ENCODE data around the gene GTF3C1.

GTF3C1 gene

DNA sequence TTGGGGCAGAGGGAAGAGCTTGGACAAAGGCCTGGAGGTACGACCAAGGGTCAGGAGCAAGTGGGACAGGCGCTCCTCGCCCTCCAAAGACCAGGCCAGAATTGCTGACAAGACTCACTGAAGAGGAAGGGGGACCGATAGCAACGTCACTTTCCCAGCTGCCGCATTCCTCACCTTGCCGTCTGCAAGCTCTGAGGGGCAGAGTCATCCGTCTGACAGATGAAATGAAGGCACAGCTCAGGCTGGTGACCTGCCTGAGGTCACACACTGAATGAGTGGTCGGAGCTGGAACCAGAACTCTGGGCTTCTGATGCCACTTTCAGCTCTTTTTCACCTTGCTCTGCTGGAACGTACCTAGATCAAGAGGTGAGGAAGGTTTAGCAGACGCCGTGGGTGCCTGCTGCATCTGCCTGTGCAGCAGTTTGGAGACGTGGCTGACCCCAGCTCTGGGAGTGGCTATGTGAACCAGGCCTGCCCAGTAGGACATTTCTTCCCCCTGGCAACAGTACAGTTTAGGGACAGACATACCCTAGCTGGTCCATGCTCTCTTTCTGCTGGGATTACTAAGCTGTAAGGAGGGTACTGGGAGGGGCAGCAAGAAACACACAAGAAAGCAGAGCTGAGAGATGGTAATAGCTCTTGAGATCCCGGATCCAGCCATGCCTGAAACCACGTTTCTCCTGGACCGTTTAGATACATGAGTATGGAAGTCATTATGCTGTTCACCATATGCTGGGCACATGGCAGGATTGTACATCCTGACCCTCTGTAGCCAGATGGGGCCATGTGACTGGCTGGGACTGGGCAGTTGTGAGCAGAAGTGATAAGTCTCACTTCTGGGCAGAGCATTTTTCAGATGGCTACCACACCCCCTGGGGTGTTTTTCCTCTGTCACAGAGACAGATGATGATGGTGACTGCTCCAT lies 96.9 kb downstream of the GTF3C1 start:
- no peak overlapping the region for H3K4me3 ChIP-seq (ENCODE audit: low read depth, low read length)
- TF ChIP-seq, protein P1, sequence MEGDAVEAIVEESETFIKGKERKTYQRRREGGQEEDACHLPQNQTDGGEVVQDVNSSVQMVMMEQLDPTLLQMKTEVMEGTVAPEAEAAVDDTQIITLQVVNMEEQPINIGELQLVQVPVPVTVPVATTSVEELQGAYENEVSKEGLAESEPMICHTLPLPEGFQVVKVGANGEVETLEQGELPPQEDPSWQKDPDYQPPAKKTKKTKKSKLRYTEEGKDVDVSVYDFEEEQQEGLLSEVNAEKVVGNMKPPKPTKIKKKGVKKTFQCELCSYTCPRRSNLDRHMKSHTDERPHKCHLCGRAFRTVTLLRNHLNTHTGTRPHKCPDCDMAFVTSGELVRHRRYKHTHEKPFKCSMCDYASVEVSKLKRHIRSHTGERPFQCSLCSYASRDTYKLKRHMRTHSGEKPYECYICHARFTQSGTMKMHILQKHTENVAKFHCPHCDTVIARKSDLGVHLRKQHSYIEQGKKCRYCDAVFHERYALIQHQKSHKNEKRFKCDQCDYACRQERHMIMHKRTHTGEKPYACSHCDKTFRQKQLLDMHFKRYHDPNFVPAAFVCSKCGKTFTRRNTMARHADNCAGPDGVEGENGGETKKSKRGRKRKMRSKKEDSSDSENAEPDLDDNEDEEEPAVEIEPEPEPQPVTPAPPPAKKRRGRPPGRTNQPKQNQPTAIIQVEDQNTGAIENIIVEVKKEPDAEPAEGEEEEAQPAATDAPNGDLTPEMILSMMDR (IDR thresholded peaks at IDR 0.05; ENCODE audit: low read depth, low read length), result no peak
- in situ Hi-C loops (cut with HindIII; ENCODE audit: low sequenced_read_pairs), result no loop called here
- no peak for DNase-seq (ENCODE audit: low read depth, low spot score)

DNA sequence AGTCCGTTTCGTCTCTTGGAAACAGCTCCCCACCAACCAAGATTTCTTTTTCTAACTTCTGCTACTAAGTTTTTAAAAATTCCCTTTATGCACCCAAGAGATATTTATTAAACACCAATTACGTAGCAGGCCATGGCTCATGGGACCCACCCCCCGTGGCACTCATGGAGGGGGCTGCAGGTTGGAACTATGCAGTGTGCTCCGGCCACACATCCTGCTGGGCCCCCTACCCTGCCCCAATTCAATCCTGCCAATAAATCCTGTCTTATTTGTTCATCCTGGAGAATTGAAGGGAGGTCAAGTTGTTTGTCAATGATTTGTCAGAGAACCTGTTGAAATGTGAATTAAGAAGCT lies 99.5 kb downstream of the GTF3C1 start:
- no peak overlapping the region for H3K4me3 ChIP-seq (ENCODE audit: low read depth, low read length)
- DNase-seq (ENCODE audit: low read depth, low spot score), result no peak
- in situ Hi-C loops (cut with HindIII; ENCODE audit: low sequenced_read_pairs), result no loop called here
- TF ChIP-seq, protein P1 (IDR thresholded peaks at IDR 0.05; ENCODE audit: low read depth, low read length), result no peak

DNA sequence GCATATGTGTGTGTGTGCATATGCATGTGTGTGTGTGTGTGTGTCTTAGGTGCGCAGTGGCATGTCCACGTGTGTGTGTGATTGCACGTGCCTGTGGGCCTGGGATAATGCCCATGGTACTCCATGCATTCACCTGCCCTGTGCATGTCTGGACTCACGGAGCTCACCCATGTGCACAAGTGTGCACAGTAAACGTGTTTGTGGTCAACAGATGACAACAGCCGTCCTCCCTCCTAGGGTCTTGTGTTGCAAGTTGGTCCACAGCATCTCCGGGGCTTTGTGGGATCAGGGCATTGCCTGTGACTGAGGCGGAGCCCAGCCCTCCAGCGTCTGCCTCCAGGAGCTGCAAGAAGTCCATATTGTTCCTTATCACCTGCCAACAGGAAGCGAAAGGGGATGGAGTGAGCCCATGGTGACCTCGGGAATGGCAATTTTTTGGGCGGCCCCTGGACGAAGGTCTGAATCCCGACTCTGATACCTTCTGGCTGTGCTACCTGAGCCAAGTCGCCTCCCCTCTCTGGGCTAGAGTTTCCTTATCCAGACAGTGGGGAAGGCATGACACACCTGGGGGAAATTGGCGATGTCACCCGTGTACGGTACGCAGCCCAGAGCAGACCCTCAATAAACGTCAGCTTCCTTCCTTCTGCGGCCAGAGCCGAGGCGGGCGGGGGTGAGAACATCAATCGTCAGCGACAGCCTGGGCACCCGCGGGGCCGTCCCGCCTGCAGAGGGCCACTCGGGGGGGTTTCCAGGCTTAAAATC lies 100.1 kb downstream of the GTF3C1 start:
- no peak for DNase-seq (ENCODE audit: low read depth, low spot score)
- TF ChIP-seq, protein P1 (IDR thresholded peaks at IDR 0.05; ENCODE audit: low read depth, low read length), result no peak
- H3K4me3 ChIP-seq (ENCODE audit: low read depth, low read length), result no peak overlapping the region
- in situ Hi-C loops (cut with HindIII; ENCODE audit: low sequenced_read_pairs), result no loop called here

DNA sequence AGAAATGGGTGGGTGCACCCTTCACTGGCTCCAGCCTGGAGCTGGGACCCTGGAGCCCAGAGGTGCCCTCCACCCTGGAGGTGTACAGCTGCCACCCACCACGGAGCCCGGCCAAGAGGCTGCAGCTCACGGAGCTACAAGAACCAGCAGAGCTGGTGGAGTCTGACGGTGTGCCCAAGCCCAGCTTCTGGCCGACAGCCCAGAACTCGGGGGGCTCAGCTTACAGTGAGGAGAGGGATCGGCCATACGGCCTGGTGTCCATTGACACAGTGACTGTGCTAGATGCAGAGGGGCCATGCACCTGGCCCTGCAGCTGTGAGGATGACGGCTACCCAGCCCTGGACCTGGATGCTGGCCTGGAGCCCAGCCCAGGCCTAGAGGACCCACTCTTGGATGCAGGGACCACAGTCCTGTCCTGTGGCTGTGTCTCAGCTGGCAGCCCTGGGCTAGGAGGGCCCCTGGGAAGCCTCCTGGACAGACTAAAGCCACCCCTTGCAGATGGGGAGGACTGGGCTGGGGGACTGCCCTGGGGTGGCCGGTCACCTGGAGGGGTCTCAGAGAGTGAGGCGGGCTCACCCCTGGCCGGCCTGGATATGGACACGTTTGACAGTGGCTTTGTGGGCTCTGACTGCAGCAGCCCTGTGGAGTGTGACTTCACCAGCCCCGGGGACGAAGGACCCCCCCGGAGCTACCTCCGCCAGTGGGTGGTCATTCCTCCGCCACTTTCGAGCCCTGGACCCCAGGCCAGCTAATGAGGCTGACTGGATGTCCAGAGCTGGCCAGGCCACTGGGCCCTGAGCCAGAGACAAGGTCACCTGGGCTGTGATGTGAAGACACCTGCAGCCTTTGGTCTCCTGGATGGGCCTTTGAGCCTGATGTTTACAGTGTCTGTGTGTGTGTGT lies 100.9 kb downstream of the GTF3C1 start:
- TF ChIP-seq, protein P1 (IDR thresholded peaks at IDR 0.05; ENCODE audit: low read depth, low read length), result no peak
- no peak overlapping the region for H3K4me3 ChIP-seq (ENCODE audit: low read depth, low read length)
- no peak for DNase-seq (ENCODE audit: low read depth, low spot score)
- in situ Hi-C loops (cut with HindIII; ENCODE audit: low sequenced_read_pairs), result no loop called here

DNA sequence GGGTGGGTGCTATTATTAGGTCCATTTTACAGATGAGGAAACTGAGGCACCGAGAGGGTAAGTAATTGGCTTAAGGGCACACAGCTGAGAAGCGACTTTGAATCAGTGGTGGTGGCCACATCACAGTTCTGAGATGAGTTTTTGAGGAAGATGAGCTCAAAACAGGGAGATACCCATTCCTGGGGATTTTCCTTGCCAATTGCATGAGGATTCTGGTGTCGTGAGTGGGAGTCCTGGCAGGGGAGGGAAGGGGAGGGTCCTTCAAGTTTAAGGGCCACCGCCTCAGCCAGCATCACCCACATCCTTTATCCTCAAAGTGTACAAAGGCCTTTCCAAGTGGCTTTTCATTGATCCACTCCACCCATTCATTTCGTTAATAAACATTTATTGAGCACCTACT lies 102.4 kb downstream of the GTF3C1 start:
- in situ Hi-C loops (cut with HindIII; ENCODE audit: low sequenced_read_pairs), result no loop called here
- no peak overlapping the region for H3K4me3 ChIP-seq (ENCODE audit: low read depth, low read length)
- TF ChIP-seq, protein P1 (IDR thresholded peaks at IDR 0.05; ENCODE audit: low read depth, low read length), result no peak
- DNase-seq (ENCODE audit: low read depth, low spot score), result no peak

DNA sequence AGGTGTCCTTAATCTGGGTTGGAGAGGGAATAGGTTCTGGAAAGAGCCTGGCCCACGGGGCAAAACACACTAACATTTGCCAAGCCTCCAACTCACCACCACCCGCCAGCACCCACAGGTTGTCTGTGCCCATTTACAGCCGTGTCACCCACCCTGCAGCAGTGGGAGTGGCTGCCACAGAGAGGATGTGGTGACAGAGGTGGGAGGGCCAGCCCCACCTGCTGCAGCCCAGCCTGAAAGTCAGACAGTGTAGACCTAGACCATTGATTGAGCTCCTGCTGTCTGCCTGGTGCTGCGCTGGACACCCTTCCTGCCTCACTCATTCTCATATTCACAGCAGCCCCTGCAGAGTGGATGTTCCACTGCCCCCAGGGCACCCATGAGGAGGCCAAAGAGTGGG lies 103.0 kb downstream of the GTF3C1 start:
- TF ChIP-seq, protein P1 (IDR thresholded peaks at IDR 0.05; ENCODE audit: low read depth, low read length), result no peak
- no peak for DNase-seq (ENCODE audit: low read depth, low spot score)
- H3K4me3 ChIP-seq (ENCODE audit: low read depth, low read length), result no peak overlapping the region
- in situ Hi-C loops (cut with HindIII; ENCODE audit: low sequenced_read_pairs), result no loop called here
